GM19240 (cell line): Measurements from ENCODE around the gene F5.
A peak's percentile ranks its signal among the peaks of the same experiment; 100 is the strongest.

Experiments
- DNase-seq: peaks from one replicate; pipeline ENCODE4 v3.0.0; 2011; ENCODE audit warnings: low spot score; ENCODE audit not compliant: insufficient read length

The F5 gene

GRCh38 chr1:169586395-169587255, at the start of gene F5:
F5 (minus strand) TSS chr1:169586481; CDS start chr1:169586386, 95 bp downstream.
- peak; percentile 29 for DNase-seq

GRCh38 chr1:169634877-169635276, 48.6 kb upstream of the F5 start:
- no peak for DNase-seq

- DNase-seq = no peak
Measured at GRCh38 chr1:169634145-169634544, 47.9 kb upstream of the F5 start.

GRCh38 chr1:169631249-169631648, 45.0 kb upstream of the F5 start:
- no peak for DNase-seq

- no peak for DNase-seq
Measured at GRCh38 chr1:169630006-169630405, 43.7 kb upstream of the F5 start, which contains the start of gene SELP. SELP (minus strand) TSS chr1:169630124; CDS start chr1:169630074, 50 bp downstream.

- no peak for DNase-seq
Measured at GRCh38 chr1:169624912-169625311, 38.6 kb upstream of the F5 start.

GRCh38 chr1:169624122-169624521, 37.8 kb upstream of the F5 start:
- no peak for DNase-seq

- DNase-seq = no peak
Measured at GRCh38 chr1:169623132-169623926, 37.0 kb upstream of the F5 start.

- no peak for DNase-seq
Measured at GRCh38 chr1:169620565-169620964, 34.3 kb upstream of the F5 start.

- DNase-seq = no peak
Measured at GRCh38 chr1:169618367-169618766, 32.1 kb upstream of the F5 start.

GRCh38 chr1:169615803-169616202, 29.5 kb upstream of the F5 start:
- no peak for DNase-seq

GRCh38 chr1:169610858-169611257, 24.6 kb upstream of the F5 start:
- DNase-seq = no peak

GRCh38 chr1:169610108-169610507, 23.8 kb upstream of the F5 start:
- DNase-seq = no peak

GRCh38 chr1:169608226-169608625, 21.9 kb upstream of the F5 start:
- no peak for DNase-seq

GRCh38 chr1:169604781-169605560, 18.7 kb upstream of the F5 start:
- no peak for DNase-seq

- no peak for DNase-seq
Measured at GRCh38 chr1:169601096-169601881, 15.0 kb upstream of the F5 start.

- DNase-seq = no peak
Measured at GRCh38 chr1:169595764-169596711, 9.8 kb upstream of the F5 start.

- DNase-seq = no peak
Measured at GRCh38 chr1:169594391-169594790, 8.1 kb upstream of the F5 start.

- no peak for DNase-seq
Measured at GRCh38 chr1:169590932-169591331, 4.7 kb upstream of the F5 start.
